ENCODE results near the gene GOLGA6L4. TPM values are rescaled to one million over a fixed set of nuclear protein-coding genes. Genes with fewer than 3 reads are reported as not detected.

Gene GOLGA6L4
- total RNA-seq: 1.0 and 1.1 TPM in 2 replicates

GRCh38 chr15:84235573-84235972, at the start of gene GOLGA6L4:
TSS of gene GOLGA6L4 (plus strand) at chr15:84235773. CDS start at chr15:84235835, 62 bp downstream.

